CMK (cell line): Measurements from ENCODE around the gene SLFN12L.

Experiments used
- DNase-seq: peaks from one replicate; pipeline ENCODE4 v3.0.0-alpha.2; 2010; ENCODE audit warnings: low read depth

Gene SLFN12L

GRCh38 chr17:35432176-35433074, 105.1 kb downstream of the SLFN12L start, which contains the start of gene SLFN12:
Gene SLFN12, minus strand, starts transcription at chr17:35432500. Its CDS starts 9,472 bp downstream, at chr17:35423028.
- DNase-seq, result no peak

GRCh38 chr17:35429702-35430101, 107.8 kb downstream of the SLFN12L start:
- no peak for DNase-seq

DNA sequence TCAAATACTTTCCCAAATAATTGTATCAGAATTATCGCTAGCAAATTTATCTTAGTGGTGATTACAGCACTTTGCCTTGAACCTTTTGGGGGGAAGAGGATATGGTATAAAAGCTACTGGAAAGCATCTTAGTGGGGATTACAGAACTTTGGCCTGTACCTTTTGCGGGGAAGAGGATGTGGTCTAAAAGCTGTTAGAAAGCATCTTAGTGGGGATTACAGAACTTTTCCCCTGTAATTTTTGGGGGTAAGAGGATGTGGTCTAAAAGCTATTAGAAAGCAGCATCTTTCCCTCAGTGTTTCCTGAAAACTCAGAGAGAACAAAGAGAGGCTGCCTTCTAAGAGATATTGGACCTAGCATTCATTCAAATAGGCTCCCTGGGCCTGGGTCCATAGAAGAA, 109.2 kb downstream of the SLFN12L start:
- no peak for DNase-seq

- no peak for DNase-seq
Observed at GRCh38 chr17:35423761-35424160, 113.7 kb downstream of the SLFN12L start.
